GM12872 (cell line): ENCODE results near the gene TDRD12.

ENCODE experiments used
- CTCF ChIP-seq: IDR thresholded peaks from 3 replicates; pipeline ENCODE4 v1.5.1; 2011; ENCODE audit warnings: low read depth, mild to moderate bottlenecking, low read length, moderate library complexity; ENCODE audit not compliant: insufficient read depth

The TDRD12 gene

GRCh38 chr19:32709032-32709431, 10.5 kb upstream of the TDRD12 start:
- TF ChIP-seq CTCF, result no peak

- no peak for TF ChIP-seq CTCF
These were observed 7.8 kb upstream of the TDRD12 start for GRCh38 chr19:32711747-32712146.

- TF ChIP-seq CTCF, result no peak
These were observed 2.1 kb upstream of the TDRD12 start for GRCh38 chr19:32717496-32717895.

GRCh38 chr19:32718286-32718685, 1.3 kb upstream of the TDRD12 start:
- no peak for TF ChIP-seq CTCF

- no peak for TF ChIP-seq CTCF
These were observed 809 bp downstream of the TDRD12 start for GRCh38 chr19:32720216-32720935.

- TF ChIP-seq CTCF, result no peak
These were observed 1.3 kb downstream of the TDRD12 start for GRCh38 chr19:32720936-32721250.

GRCh38 chr19:32735936-32736335, 16.4 kb downstream of the TDRD12 start:
- TF ChIP-seq CTCF, result no peak
